Posterior vena cava (tissue), 2 donors: ENCODE measurements around the gene DPAGT1. TPM values are rescaled to one million over a fixed set of nuclear protein-coding genes. Genes with fewer than 3 reads are reported as not detected.
"Not testable (repeated sequence)": the region's sequence is repeated elsewhere in the genome, so short reads cannot be mapped to it uniquely, and the experiment has no call there.

Experiments
- DNase-seq: peaks from one replicate; pipeline ENCODE4 v3.0.0-alpha.2; 2020; ENCODE audit warnings: low spot score
- intact Hi-C, 2 donors: fragments of 100-400 bp; cut with DNase I; formaldehyde crosslinking; loops; one replicate each; pipeline versions ENCODE4 v1.14.1 to v1.14.2; 2022 to 2023
- total RNA-seq, 2 donors: library from RNA; stranded (reverse); fragmentation: NEBNext Ultra II Directional; extraction: Animal tissue kit (Norgen Biotek cat#: 25700); gene quantifications; one replicate each; pipeline ENCODE4 v1.2.1, GENCODE V29; 2021
- donor health status: DM: yes; HTN: yes; CAD: no.
- donor health status: DM: yes; HTN: yes; CAD: no.

Gene DPAGT1
- total RNA-seq, 2 donors from 2014 or later = 23.8 to 24.2 TPM

DNA sequence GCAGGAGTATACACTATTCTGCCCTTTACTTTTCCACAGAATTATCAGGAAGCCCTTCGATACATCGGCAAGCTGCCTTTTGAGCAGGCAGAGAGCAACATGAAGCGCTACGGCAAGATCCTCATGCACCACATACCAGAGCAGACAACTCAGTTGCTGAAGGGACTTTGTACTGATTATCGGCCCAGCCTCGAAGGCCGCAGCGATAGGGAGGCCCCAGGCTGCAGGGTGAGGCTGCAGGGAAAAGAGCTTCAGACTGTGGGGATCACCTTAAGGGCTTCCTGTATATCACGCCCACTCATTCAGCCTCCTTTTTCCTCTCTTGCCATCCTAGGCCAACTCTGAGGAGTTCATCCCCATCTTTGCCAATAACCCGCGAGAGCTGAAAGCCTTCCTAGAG, 23.8 kb downstream of the DPAGT1 start:
- peak; percentile 58 for DNase-seq
- intact Hi-C loops = no loop called here

DNA sequence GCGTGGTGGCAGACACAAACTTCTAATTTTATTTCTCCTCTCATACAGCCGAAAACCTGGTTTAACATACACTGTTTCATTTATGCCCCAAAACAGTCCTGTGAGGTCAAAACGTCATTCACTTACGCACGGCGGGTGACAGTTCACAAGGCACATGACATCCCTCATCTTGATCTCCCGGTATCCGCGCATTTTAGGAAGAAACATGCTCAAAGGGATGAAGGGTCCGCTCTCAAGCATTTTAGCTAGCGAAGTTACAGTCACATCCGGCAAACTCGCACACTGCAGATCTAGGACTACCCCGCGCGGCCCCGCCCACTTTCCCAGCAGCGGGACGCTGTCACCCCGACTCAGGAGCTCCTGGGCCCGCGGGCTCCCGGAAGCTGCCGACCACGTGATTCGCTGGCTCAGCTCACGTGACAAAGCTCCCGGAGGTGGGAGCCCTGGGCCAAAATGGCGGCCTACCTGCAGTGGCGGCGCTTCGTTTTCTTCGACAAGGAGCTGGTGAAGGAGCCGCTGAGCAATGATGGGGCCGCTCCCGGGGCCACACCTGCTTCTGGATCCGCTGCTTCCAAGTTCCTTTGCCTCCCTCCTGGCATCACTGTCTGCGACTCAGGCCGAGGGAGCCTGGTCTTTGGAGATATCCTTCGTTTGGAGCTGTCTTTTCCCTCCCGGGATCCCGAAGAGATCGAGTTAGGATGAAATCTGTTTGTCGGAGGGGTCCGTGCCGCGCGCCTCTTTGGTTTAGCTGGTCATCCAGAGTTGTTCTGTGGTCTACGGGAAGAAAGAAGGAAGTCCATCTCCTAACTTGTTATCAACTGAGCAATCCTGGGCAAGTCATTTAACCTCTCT, 34.1 kb downstream of the DPAGT1 start, which contains the start of gene VPS11:
Gene VPS11 (plus strand): TSS at position 448 of the 852 bp plus-strand sequence. CDS start 6 bp downstream, at position 454.
- intact Hi-C loops = no loop called here
- DNase-seq = peak; percentile 99

DNA sequence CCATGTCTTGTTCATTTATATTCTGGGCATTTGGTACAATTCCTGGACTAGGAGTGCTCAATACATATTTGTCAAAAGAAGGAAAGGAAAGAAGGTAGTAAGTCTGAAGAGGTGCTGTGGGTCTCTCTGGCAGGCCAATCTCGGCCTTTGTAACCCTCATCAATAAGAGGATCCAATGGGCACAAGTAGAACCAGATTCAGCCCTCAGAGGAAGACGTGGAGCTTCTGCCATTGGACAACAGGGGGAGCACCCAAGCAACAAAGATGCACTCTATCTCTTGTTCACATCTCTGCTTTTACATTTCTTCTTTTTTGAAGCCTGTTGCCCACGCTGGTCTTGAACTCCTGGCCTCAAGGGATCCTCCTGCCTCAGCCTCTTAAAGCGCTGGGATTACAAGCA, 36.3 kb downstream of the DPAGT1 start:
- intact Hi-C loops = no loop called here
- no peak for DNase-seq

DNA sequence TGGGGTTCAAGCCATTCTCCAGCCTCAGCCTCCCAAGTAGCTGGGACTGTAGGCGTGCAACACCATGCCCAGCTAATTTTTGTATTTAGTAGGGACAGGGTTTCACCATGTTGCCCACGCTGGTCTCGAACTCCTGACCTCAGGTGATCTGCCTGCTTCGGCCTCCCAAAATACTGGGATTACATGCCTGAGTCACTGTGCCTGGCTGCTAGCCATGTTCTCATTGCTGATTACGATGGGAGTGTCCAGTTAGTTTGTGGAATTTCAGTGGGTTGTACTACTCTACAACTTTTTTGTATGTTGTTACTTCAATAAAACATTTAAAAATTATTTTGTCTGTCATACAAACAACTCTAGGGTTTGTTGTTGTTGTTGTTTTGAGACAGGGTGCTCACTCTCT, 38.9 kb downstream of the DPAGT1 start:
- intact Hi-C loops = loop anchor here in 1 of 2 donors (5.0 kb wide), 1 partner anchor 40 kb away; no protein-coding TSS in a partner anchor

DNA sequence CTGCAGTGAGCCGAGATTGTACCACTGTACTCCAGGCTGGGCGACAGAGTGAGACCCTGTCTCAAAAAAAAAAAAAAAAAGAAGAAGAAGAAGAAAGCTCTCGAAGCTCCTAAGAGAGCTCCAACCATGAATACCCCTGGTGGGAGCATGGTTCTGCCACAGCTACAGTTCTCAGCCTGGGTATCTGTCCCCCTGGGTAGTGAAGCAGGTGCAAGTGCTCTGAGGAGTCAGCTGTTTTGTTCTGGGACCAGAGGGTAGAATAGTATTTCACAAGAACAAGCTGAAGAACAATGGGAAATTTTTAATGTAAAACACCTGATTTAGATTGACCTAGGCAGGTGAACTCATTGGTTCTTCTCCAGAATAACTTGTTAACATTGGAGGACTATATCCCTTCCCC, 40.4 kb downstream of the DPAGT1 start:
- intact Hi-C loops = loop anchor here in 1 of 2 donors (5.0 kb wide), 1 partner anchor 39 kb away; no protein-coding TSS in a partner anchor
- no peak for DNase-seq

More for the DNA sequence above, 38.9 kb downstream of the DPAGT1 start:
- no peak for DNase-seq

DNA sequence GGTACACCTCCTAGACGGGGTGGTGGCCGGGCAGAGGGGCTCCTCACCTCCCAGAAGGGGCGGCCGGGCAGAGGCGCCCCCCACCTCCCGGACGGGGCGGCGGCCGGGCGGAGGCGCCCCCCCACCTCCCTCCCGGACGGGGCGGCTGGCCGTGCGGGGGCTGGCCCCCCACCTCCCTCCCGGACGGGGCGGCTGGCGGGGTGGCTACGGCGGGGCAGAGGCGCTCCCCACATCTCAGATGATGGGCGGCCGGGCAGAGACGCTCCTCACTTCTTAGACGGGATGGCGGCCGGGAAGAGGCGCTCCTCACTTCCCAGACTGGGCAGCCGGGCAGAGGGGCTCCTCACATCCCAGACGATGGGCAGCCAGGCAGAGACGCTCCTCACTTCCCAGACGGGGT, 42.5 kb downstream of the DPAGT1 start:
- intact Hi-C loops, DNase-seq: not testable (repeated sequence)

DNA sequence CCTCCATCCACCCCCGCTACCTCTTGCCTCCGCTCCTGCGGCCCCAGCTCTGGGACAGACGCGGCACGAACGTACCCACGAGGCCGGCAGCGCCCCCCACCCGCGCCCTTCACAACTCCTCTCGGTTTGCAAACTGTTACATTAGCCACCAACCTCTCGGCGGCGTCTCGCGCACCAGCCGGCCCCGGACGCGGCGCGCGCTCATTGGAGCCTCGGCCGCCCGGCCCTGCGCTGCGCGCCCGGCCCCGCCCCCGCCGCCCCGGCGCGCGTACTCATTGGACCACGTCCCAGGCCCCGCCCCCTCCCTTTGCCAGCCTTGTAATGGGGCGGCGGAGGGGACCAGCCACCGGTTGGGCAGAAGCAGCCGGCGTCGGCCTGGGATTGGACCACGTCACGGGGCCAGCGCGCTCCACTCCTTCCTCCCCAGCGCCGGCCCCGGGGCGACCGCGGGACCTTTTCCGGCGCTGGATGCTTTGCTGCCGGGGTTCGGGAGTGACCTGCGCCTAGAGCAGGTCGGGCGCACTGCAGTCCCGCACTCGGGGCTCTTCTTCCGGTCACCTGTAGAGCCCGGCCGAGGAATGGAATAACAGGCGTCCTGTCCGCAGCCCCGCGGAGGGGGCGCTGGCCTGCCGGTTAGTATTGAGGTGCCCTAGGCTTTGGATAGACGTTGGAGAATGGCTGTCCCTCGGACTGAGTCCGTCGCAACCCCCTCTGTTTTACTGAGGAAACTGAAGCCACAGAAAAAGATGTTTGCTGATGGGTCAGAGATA, 44.5 kb downstream of the DPAGT1 start, which contains the start of gene HYOU1:
Gene HYOU1 (minus strand): TSS at position 206 of the 770 bp plus-strand sequence. CDS start 1,045 bp downstream, outside the sequence.
- peak; percentile 99 for DNase-seq
- intact Hi-C loops = no loop called here

DNA sequence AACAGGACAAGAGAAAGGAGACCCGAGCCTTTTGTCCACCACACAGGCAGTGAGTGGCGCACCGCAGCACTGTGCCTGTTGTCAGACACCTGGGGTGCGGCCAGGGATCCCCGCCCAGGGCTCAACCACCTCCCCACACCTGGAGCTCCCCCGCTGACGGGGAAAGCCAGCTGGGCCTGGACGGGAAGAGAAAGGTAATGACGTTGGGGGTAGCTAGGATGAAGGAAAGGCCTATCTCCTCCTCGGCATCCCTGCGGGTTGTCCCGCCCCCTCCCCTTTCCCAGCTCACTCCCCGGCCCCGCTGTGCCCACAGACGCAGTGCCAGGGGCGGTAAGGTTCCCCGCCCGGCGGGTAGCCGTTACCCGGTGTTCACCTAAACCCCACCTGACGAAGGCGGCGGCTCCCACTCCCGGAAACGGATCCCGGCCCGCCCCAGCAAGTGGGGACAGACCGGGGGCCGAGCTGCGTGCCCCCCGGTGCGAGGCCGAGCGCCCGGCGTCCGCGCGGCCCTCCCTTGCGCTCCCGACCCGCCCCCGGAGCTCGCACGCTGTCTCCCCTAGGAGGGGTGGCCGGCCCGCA, 45.1 kb downstream of the DPAGT1 start:
- no peak for DNase-seq
- intact Hi-C loops = no loop called here

DNA sequence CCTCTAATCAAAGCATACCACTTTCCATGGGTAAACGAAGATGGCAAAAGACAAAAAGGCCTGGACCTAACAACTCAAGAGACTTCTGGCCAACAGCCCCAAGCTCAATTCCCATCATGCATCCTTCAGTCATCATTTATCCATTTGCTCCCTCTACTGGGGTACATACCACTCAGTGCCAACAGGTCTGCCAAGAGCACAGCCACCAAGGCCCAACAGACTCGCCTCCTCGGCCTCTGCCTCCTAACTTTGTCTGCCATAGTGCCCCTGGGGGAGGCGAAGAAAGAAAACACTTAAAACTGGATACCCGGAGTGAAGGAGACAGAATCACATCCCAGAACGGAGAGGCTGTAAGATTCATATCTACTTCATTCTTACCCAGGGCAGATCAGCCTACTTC, 45.8 kb downstream of the DPAGT1 start:
- no peak for DNase-seq
- intact Hi-C loops = no loop called here

DNA sequence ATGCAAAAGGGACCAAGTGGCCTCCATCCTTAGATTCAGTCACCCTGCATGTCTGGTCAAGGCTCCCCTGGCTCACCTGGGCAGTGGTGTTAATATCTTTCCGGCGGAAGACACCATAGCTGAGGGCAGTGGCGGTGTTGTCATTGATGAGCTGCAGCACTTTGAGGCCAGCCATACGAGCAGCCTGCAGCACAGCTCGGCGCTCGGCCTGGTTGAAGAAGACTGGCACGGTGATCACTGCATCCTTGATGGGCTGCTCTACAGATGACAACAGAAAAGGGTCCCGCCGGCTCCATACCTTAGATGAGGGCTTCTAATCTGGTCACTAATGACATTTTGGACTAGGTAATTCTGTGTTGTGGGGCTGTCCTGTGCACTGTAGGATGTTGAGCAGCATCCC, 47.2 kb downstream of the DPAGT1 start:
- intact Hi-C loops = no loop called here
- no peak for DNase-seq

DNA sequence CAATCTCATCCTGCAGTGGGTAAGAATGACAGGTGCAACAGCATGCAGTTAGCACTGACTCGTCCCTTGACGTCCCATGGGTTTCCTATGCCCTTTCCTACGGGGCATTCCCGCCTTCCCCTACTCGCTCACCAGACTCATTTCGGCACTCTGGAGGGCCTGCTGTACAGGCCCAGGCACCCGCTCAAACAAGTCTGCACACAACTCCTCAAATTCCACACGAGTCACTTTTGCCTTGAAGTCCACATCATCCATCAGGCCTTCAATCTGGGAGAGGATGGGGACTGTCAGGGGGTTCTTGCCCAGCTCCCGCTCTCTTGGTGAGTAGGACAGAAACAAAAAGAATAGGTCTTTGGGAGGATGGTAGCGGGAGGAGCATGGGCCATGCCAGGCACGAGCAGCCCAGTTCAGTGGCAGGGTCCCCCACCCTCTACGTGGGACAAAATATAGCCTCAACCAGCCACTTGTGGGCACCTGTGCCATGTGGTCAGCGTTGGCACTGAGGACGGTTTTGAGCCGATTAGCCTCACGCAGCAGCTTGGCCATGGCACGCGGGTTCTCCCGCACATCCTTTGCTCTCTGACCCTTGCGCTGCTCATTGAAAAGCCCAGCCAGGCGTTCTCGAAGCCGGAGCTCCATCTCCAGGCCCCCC, 49.4 kb downstream of the DPAGT1 start:
- no peak for DNase-seq
- intact Hi-C loops = no loop called here

DNA sequence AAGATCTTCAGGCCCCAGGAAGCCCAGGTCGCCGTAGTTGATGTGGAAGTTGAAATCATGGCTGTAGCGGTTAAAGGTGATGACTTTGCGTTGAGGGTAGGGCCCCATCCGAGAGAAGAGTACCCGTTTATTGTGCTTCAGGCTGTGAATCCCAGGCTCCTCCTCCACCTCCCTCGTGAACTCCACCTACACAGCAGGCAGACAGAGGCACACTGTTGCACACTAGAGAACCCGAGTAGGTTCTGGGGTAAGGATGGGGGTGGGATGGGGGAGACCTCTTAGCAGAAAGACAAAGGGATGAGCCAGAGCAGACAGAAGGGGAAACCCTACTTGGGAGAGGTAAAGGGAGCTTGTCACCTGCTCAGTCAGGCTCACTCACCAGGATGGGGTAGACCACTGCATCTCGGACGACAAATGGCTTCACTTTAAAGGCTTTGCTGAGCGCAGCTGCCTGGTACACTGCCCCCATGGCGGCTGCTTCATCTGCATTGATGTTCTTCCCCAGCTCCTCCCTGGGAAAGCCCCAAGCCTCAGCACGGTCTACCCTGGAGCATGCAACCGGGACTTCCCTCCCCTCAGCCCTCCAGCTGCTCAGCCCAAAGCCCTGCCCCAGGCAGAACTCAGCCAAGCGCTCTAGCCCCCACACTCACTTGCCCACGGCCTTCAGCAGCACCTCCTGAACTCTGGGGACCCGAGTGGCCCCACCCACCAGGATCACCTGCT, 50.1 kb downstream of the DPAGT1 start:
- intact Hi-C loops = no loop called here
- no peak for DNase-seq

DNA sequence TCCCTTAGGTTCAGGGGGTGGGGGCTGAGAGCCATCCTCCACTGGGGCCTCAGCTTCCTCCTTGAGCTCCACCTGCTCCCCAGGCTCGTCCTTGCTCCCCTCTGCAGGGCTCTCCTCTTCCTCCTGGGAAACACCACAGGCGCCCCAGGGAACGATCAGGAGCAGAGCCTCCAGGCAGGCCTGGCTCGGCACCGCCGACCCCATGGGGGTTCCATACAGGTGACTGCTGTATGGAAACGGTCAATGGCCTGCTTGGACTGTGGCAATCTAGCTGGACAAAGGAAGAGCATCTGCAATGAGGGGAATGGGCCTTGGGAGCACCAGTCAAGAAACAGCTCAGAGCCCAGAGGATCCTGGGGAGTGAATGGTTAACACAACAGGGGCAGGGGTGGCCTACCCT, 52.6 kb downstream of the DPAGT1 start:
- intact Hi-C loops = no loop called here
- DNase-seq = no peak

DNA sequence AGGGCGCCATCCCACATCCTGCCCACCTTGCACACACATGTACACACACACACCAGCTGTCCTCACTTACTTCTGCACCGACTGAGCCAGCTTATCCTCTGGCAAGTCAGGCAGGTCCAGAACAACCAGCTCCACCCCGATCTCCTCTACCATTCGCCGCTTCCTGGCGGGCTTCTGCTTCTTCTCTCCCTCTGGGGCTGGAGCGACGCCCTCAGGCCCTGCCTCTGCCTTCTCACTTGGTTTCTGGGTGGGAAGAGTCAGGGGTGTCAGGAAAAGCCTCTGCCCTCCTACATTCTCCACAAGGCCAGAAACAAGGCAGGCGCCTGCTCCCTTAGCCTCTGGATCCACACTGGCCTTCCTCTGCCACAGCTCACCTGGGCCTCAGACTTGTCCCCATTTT, 53.0 kb downstream of the DPAGT1 start:
- intact Hi-C loops = no loop called here
- no peak for DNase-seq

DNA sequence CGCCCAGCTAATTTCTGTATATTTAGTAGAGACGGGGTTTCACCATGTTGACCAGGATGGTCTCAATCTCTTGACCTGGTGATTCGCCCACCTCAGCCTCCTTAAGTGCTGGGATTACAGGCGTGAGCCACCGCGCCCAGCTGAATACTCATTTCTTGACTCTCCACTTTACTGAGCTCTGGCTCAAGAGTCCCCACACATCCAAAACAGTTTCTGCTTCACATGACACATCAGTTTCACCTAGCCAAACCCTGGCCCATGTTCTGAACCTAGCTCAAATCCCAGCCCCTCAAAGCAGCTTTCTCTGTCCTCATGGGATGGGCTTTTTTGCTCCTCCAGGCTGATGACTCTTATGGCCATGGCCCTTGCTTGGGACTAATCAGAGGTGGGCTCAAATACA, 54.4 kb downstream of the DPAGT1 start:
- no peak for DNase-seq
- intact Hi-C loops = no loop called here
